HepG2 (cell line): ENCODE data around the gene PROX1. TPM values are rescaled to one million over a fixed set of nuclear protein-coding genes. Genes with fewer than 3 reads are reported as not detected.

Source experiments
- BORCS8-MEF2B ChIP-seq: sonication (generic); formaldehyde crosslinking; IDR thresholded peaks from 2 replicates; pipeline ENCODE4 v1.8.0; 2022; ENCODE audit warnings: mild to moderate bottlenecking, missing genetic modification reagents
- CEBPB ChIP-seq: IDR thresholded peaks from 2 replicates; pipeline ENCODE4 v1.6.1; 2011; ENCODE audit warnings: low read depth, low read length, improper control_type of control experiment, borderline replicate concordance
- CREM ChIP-seq, 2 experiments: sonication (generic) in 1 of 2; formaldehyde crosslinking in 1 of 2; IDR thresholded peaks; 2 replicates each; pipeline versions ENCODE4 v1.4.0 to v1.6.1; 2016 to 2020; ENCODE audit warnings: antibody characterized with exemption in 1 of 2, mild to moderate bottlenecking in 1 of 2, missing genetic modification reagents in 1 of 2
- GATAD2A ChIP-seq: IDR thresholded peaks from 2 replicates; pipeline ENCODE4 v1.6.1; 2016
- HDAC2 ChIP-seq: sonication (generic); formaldehyde crosslinking; IDR thresholded peaks from 2 replicates; pipeline ENCODE4 v1.4.0; 2020; ENCODE audit warnings: missing genetic modification reagents
- HMG20A ChIP-seq: IDR thresholded peaks from 2 replicates; pipeline ENCODE4 v1.6.1; 2016; ENCODE audit warnings: borderline replicate concordance
- HOXA5 ChIP-seq: sonication (generic); formaldehyde crosslinking; IDR thresholded peaks from 2 replicates; pipeline ENCODE4 v1.4.0; 2020; ENCODE audit warnings: missing genetic modification reagents
- ISL2 ChIP-seq: sonication (generic); formaldehyde crosslinking; IDR thresholded peaks from 2 replicates; pipeline ENCODE4 v1.5.0; 2020; ENCODE audit warnings: missing genetic modification reagents
- KAT8 ChIP-seq: IDR thresholded peaks from 2 replicates; pipeline ENCODE4 v1.6.1; 2016; ENCODE audit warnings: missing genetic modification reagents, missing compliant biosample characterization
- KDM5A ChIP-seq: fragments of 200-600 bp; sonication (generic); IDR thresholded peaks from 2 replicates; pipeline ENCODE4 v1.7.0; 2018; ENCODE audit warnings: antibody characterized with exemption, mild to moderate bottlenecking, low read length, borderline replicate concordance
- MEIS1 ChIP-seq: sonication (generic); formaldehyde crosslinking; IDR thresholded peaks from 2 replicates; pipeline ENCODE4 v1.9.0; 2021; ENCODE audit warnings: mild to moderate bottlenecking, missing genetic modification reagents, moderate library complexity, borderline replicate concordance
- NR2C2 ChIP-seq: sonication (generic); formaldehyde crosslinking; IDR thresholded peaks from 2 replicates; pipeline ENCODE4 v1.4.0; 2020; ENCODE audit warnings: missing genetic modification reagents, mild to moderate bottlenecking, moderate library complexity, borderline replicate concordance
- PPARG ChIP-seq: conservative IDR thresholded peaks from 2 replicates; pipeline ENCODE4 v1.6.1; 2016; ENCODE audit warnings: missing biosample characterization, missing genetic modification reagents
- RELA ChIP-seq: sonication (generic); formaldehyde crosslinking; IDR thresholded peaks from 2 replicates; pipeline ENCODE4 v1.4.0; 2020; ENCODE audit warnings: missing genetic modification reagents
- TEAD3 ChIP-seq: optimal IDR thresholded peaks from 2 replicates; pipeline ENCODE3; 2016; ENCODE audit warnings: borderline replicate concordance
- UBTF ChIP-seq: sonication (generic); formaldehyde crosslinking; IDR thresholded peaks from 2 replicates; pipeline ENCODE4 v1.4.0; 2020; ENCODE audit warnings: mild to moderate bottlenecking, missing genetic modification reagents
- ZBTB20 ChIP-seq: sonication (generic); formaldehyde crosslinking; IDR thresholded peaks from 2 replicates; pipeline ENCODE4 v1.8.1; 2023; ENCODE audit warnings: missing genetic modification reagents, low read depth, mild to moderate bottlenecking, borderline replicate concordance
- ZBTB4 ChIP-seq: sonication (generic); formaldehyde crosslinking; IDR thresholded peaks from 2 replicates; pipeline ENCODE4 v1.4.0; 2020; ENCODE audit warnings: missing genetic modification reagents, mild to moderate bottlenecking, borderline replicate concordance
- ZKSCAN1 ChIP-seq: fragments of 150-350 bp; IDR thresholded peaks from 2 replicates; pipeline ENCODE4 v1.6.1; 2014; ENCODE audit warnings: low read length
- ZMYM3 ChIP-seq: sonication (generic); formaldehyde crosslinking; IDR thresholded peaks from 2 replicates; pipeline ENCODE4 v1.5.1; 2020; ENCODE audit warnings: mild to moderate bottlenecking, missing genetic modification reagents
- ZNF205 ChIP-seq: IDR thresholded peaks from 2 replicates; pipeline ENCODE4 v1.6.1; 2018; ENCODE audit warnings: missing biosample characterization, missing genetic modification reagents
- ZNF235 ChIP-seq: sonication (generic); formaldehyde crosslinking; IDR thresholded peaks from 2 replicates; pipeline ENCODE4 v1.8.1; 2023; ENCODE audit warnings: mild to moderate bottlenecking, missing genetic modification reagents, borderline replicate concordance
- ZNF30 ChIP-seq: sonication (generic); formaldehyde crosslinking; IDR thresholded peaks from 2 replicates; pipeline ENCODE4 v1.5.0; 2020; ENCODE audit warnings: mild to moderate bottlenecking, missing genetic modification reagents
- ZNF367 ChIP-seq: sonication (generic); formaldehyde crosslinking; IDR thresholded peaks from 2 replicates; pipeline ENCODE4 v1.4.0; 2020; ENCODE audit warnings: missing genetic modification reagents, borderline replicate concordance
- ZNF788 ChIP-seq: sonication (generic); formaldehyde crosslinking; IDR thresholded peaks from 2 replicates; pipeline ENCODE4 v1.5.0; 2020; ENCODE audit warnings: mild to moderate bottlenecking, missing genetic modification reagents, borderline replicate concordance
- polyA plus RNA-seq, 8 experiments: library from polyadenylated mRNA; depleted of rRNA in 3 of 8; stranded (reverse) in 7 of 8; unstranded in 1 of 8; fragments of >200 nt; fragmentation: Illumina TruSeq in 4 of 8; extraction: Trizol in 4 of 8; gene quantifications; 2 replicates each; pipeline versions ENCODE4 v1.2.1 to v1.2.3, GENCODE V29; 2011 to 2016; ENCODE audit warnings: low read depth in 4 of 8, missing spikeins in 1 of 8, mixed read lengths in 1 of 8; ENCODE audit not compliant: insufficient read depth in 1 of 8
- total RNA-seq, 5 experiments: library from RNA; depleted of rRNA; stranded (reverse); fragments of >200 nt; fragmentation: Illumina TruSeq; extraction: Trizol; gene quantifications; 2 replicates each; pipeline ENCODE4 v1.2.3, GENCODE V29; 2016; ENCODE audit warnings: low read depth in 1 of 5

Gene PROX1
- total and polyA plus RNA-seq, 2 of the 13 experiments (the other 11 are each of a cell fraction or from before 2014, with no cell fraction given): 12.3 to 30.2 TPM

- TF ChIP-seq HMG20A (CRISPR knock-in tag) (peak; percentile 91; the same call in 1 of the 2 replicates), ISL2 (CRISPR knock-in tag) (peak; percentile 87), ZNF367 (CRISPR knock-in tag) (no peak), KAT8 (CRISPR knock-in tag) (peak; percentile 35; the same call in 1 of the 2 replicates), ZKSCAN1 (no peak), TEAD3 (CRISPR knock-in tag) (peak; percentile 66), UBTF (CRISPR knock-in tag) (no peak), CREM (IDR thresholded peaks at IDR 0.05) (peak; percentile 80; the same call in 1 of the 2 replicates), CREM (CRISPR knock-in tag; IDR thresholded peaks at IDR 0.05) (no peak), MEIS1 (CRISPR knock-in tag) (no peak), HOXA5 (0 out of 2 replicates have a peak, but pooled peaks have one; percentile 21), ZBTB4 (CRISPR knock-in tag) (no peak), ZNF788 (CRISPR knock-in tag) (no peak), ZMYM3 (CRISPR knock-in tag) (0 out of 2 replicates have a peak, but pooled peaks have one; percentile 10), ZBTB20 (CRISPR knock-in tag) (peak; percentile 61; the same call in 1 of the 2 replicates), HDAC2 (CRISPR knock-in tag) (peak; percentile 69; the same call in 1 of the 2 replicates), RELA (CRISPR knock-in tag) (peak; percentile 90; the same call in 1 of the 2 replicates), PPARG (peak; percentile 76), ZNF205 (CRISPR knock-in tag) (no peak), KDM5A (no peak), CEBPB (peak; percentile 62; the same call in 1 of the 2 replicates), NR2C2 (CRISPR knock-in tag) (peak; percentile 80; the same call in 1 of the 2 replicates), ZNF235 (CRISPR knock-in tag) (no peak), BORCS8-MEF2B (CRISPR knock-in tag) (no peak), GATAD2A (peak; percentile 94), ZNF30 (CRISPR knock-in tag) (no peak)
Measured at GRCh38 chr1:214044438-214045214, 56.9 kb downstream of the PROX1 start (continued).
